ENCODE measurements around the gene NTMT1.

The NTMT1 gene

DNA sequence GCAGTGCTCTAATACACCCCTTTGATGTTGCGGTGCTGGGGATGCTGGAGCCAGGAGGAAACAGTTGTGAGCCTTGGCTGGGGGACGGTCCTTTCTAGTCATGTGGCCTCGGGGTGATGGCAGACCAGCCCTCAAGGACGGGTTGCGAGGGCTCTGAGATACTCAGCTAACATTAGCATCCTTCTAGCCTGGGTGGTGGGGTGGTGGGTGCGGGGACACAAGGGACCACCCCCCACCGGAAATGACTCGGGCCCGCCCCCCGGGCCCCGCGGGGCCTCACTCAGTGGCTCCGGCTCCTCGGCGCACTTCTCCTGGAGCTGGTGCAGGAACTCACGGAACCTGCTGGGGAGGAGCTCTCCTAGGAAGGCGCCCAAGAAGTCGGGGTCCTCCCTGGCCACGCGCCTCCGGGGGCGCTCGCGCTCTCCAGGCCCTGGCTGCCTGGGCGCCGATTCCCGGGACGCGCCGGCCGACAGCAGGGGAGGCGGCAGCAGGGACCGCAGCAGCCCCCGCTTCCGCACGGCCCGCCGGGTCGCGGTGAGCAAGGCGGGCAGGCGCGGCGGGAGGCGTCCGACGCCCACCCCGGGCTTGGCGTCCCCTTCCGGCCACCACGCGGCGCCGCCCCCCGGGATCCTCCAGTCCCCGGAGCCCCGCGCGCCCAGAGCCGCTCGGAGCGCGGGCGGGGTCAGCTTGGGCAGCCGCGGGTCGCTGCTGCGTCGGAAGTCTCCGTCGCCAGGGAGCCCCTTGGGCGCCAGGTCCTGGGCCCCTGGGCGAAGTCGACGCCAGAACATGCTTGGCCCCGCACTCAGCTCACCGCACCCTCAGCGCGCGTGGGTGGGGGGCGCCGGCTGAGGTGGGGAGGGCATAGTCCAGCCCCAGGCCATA, 5.9 kb upstream of the NTMT1 start:
- H3K9ac ChIP-seq: no peak overlapping the region

DNA sequence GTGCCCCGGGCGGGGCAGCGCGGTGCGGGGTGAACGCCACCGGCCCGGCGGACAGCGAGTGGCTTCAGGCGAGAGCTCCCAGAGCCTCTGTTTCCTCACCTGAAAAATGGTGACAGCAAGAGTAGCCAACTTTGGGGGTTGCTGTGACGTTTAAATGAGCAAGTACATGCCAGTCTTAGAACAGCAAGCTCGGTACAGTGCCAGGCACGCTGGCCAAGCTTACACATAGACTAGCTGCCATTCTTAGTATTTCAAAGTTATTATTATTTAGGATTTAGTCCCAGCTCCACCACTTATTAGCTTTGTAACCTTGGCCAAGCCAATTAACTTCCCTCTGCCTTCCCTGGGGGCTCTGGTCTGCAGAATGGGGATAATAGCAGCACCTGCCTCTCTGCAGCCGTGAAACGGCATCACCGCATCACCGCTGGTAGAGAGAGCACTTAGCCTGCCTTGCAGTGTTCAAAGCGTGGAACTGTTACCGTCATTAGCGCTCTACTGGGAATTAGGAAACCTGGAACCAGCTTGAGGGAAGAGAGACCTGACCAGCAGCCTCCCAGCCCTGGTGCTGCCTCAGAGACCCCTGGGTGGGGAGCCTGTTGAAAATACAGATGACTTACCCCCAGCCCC, 5.2 kb upstream of the NTMT1 start, which contains the start of gene C9orf50:
TSS of gene C9orf50 (minus strand) at position 433 of the 627 bp plus-strand sequence. CDS start 527 bp downstream, outside the sequence.
- Histone ChIP-seq H3K4me1 (no peaks in the 10 kb centered on the region), H3K79me2 (no peaks in the 10 kb centered on the region), H3K27me3 (ENCODE audit: control insufficient read depth, insufficient read depth, low read length) (no peaks in the 10 kb centered on the region), H3K9me3 (ENCODE audit: control insufficient read depth, low read length) (no peaks in the 10 kb centered on the region), H3K4me3 (ENCODE audit: low read depth, low read length) (peak within 1 kb of the TSS; percentile 41), H3K27ac (no peak within 1 kb of the TSS), H3K36me3 (ENCODE audit: control insufficient read depth, insufficient read depth, low read length) (no peaks in the 10 kb centered on the region), H2AFZ (peak within 1 kb of the TSS; percentile 84), H3K4me2 (ENCODE audit: low read length) (peak within 1 kb of the TSS; percentile 86), H3K9ac (no peak within 1 kb of the TSS)
- TF ChIP-seq, protein P1, sequence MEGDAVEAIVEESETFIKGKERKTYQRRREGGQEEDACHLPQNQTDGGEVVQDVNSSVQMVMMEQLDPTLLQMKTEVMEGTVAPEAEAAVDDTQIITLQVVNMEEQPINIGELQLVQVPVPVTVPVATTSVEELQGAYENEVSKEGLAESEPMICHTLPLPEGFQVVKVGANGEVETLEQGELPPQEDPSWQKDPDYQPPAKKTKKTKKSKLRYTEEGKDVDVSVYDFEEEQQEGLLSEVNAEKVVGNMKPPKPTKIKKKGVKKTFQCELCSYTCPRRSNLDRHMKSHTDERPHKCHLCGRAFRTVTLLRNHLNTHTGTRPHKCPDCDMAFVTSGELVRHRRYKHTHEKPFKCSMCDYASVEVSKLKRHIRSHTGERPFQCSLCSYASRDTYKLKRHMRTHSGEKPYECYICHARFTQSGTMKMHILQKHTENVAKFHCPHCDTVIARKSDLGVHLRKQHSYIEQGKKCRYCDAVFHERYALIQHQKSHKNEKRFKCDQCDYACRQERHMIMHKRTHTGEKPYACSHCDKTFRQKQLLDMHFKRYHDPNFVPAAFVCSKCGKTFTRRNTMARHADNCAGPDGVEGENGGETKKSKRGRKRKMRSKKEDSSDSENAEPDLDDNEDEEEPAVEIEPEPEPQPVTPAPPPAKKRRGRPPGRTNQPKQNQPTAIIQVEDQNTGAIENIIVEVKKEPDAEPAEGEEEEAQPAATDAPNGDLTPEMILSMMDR (IDR thresholded peaks at IDR 0.05): no peak

More for the DNA sequence above, 5.9 kb upstream of the NTMT1 start:
- Histone ChIP-seq H3K27ac (no peak overlapping the region), H3K9me3 (ENCODE audit: control insufficient read depth, low read length) (no peaks in the 10 kb centered on the region), H3K4me1 (no peaks in the 10 kb centered on the region), H3K36me3 (ENCODE audit: control insufficient read depth, insufficient read depth, low read length) (no peaks in the 10 kb centered on the region), H3K79me2 (no peaks in the 10 kb centered on the region), H3K27me3 (ENCODE audit: control insufficient read depth, insufficient read depth, low read length) (no peaks in the 10 kb centered on the region), H2AFZ (peak overlapping the region; percentile 84), H3K4me2 (ENCODE audit: low read length) (peak overlapping the region; percentile 86), H3K4me3 (ENCODE audit: low read depth, low read length) (peak overlapping the region; percentile 41)
- TF ChIP-seq, protein P1 (IDR thresholded peaks at IDR 0.05): no peak

DNA sequence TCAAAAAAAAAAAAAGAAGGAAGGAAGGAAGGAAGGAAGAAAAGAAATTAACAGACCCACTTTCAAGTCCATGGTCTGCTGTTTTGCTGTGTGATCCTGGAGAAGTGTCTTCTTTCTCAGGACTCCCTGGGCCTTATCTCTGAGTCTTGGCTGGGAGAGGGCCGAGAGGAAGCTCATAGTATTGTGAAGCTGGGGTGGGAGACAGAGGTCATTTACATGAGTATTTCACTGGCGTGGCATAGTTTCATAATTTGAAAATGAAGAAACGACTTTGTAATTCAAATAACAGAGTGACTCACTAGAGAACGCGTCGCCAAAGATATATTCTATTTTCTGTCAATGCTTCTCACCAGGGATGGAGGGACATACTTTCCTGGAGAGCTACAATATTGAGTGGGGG, 2.6 kb upstream of the NTMT1 start:
- Histone ChIP-seq H3K27ac (no peak overlapping the region), H3K36me3 (ENCODE audit: control insufficient read depth, insufficient read depth, low read length) (no peaks in the 10 kb centered on the region), H3K4me1 (peaks cover 3% of the 10 kb centered on the region), H3K4me3 (ENCODE audit: low read depth, low read length) (no peak overlapping the region), H3K27me3 (ENCODE audit: control insufficient read depth, insufficient read depth, low read length) (no peaks in the 10 kb centered on the region), H3K79me2 (peaks cover 8% of the 10 kb centered on the region), H3K4me2 (ENCODE audit: low read length) (no peak overlapping the region), H2AFZ (no peak overlapping the region), H3K9ac (no peak overlapping the region), H3K9me3 (ENCODE audit: control insufficient read depth, low read length) (no peaks in the 10 kb centered on the region)
- TF ChIP-seq, protein P1 (IDR thresholded peaks at IDR 0.05): no peak

DNA sequence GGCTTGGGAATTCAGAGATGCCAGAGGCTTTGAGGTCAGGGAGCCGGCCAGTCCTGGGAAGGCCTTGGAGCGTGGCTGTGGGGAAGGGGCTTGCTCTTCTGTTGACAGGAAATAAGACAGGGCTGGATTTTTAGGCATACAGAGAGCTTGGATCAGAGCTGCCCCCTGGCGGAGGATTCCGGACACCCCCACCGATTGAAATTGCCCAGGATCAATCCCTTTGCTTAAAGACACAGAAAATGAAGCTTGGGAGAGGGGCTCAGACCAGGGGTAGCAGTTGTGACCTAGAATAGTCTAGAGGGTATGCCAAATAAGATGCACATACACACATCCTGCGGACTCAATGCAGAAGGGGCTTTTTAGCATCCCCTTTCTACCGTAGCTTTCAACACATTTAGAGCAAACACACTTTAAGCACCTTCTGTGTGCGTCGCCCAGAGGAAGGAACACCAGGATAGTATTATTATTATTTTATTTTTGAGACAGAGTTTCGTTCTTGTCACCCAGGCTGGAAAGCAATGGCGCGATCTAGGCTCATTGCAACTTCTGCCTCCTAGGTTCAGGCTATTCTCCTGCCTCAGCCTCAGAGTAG, 1.7 kb upstream of the NTMT1 start:
- H3K4me3 ChIP-seq (ENCODE audit: low read depth, low read length): no peak overlapping the region
- no peaks in the 10 kb centered on the region for H3K27me3 ChIP-seq (ENCODE audit: control insufficient read depth, insufficient read depth, low read length)
- H2AFZ ChIP-seq: no peak overlapping the region
- H3K79me2 ChIP-seq: peaks cover 8% of the 10 kb centered on the region
- H3K9me3 ChIP-seq (ENCODE audit: control insufficient read depth, low read length): no peaks in the 10 kb centered on the region
- H3K36me3 ChIP-seq (ENCODE audit: control insufficient read depth, insufficient read depth, low read length): no peaks in the 10 kb centered on the region
- no peak overlapping the region for H3K4me2 ChIP-seq (ENCODE audit: low read length)
- H3K27ac ChIP-seq: no peak overlapping the region
- H3K4me1 ChIP-seq: peaks cover 3% of the 10 kb centered on the region
- H3K9ac ChIP-seq: no peak overlapping the region
- TF ChIP-seq, protein P1 (IDR thresholded peaks at IDR 0.05): peak; percentile 57
